PC-3 (cell line): ENCODE results near the gene WNT10A. TPM values are rescaled to one million over a fixed set of nuclear protein-coding genes. Genes with fewer than 3 reads are reported as not detected.

ENCODE experiments used
- ATAC-seq: fragments of 200-7000 bp; cut with Tn5 transposase; 2 replicates; pipeline ENCODE4 v1.9.1; 2020; ENCODE audit warnings: mild to moderate bottlenecking, moderate library complexity
- BruUV-seq: library from RNA; stranded (reverse); fragments of 400-500 nt; replicated peaks from 2 replicates; lab custom pipeline; 2021; lab: Mats Ljungman, UMichigan
- CTCF ChIA-PET: fragments of 300-600 bp; sonication (Branson Sonifier 250); formaldehyde crosslinking; loops from one replicate; lab custom pipeline; 2022; ENCODE audit warnings: antibody characterized with exemption; lab: Charles Lee
- POLR2A ChIA-PET: fragments of 300-600 bp; sonication (Branson Sonifier 250); formaldehyde crosslinking; loops from one replicate; lab custom pipeline; 2022; ENCODE audit warnings: antibody characterized with exemption; ENCODE audit not compliant: unreplicated experiment; lab: Charles Lee
- DNase-seq: peaks from one replicate; pipeline ENCODE4 v3.0.0-alpha.2; 2015
- H2AFZ ChIP-seq: fragments of 300-600 bp; sonication (generic); 2 replicates; pipeline ENCODE4 v1.6.0; 2016; ENCODE audit warnings: antibody characterized with exemption, low read length
- H3F3A ChIP-seq: fragments of 300-600 bp; sonication (generic); one replicate; pipeline ENCODE4 v1.6.0; 2017; ENCODE audit warnings: antibody characterized with exemption, low read length, control low read depth, mild to moderate bottlenecking; ENCODE audit not compliant: unreplicated experiment
- H3K27ac ChIP-seq: fragments of 300-600 bp; sonication (generic); 2 replicates; pipeline ENCODE4 v1.5.1; 2016; ENCODE audit warnings: mild to moderate bottlenecking, low read length
- H3K27me3 ChIP-seq: fragments of 300-600 bp; sonication (generic); 2 replicates; pipeline ENCODE4 v1.6.1; 2016; ENCODE audit warnings: low read length, mixed read lengths
- H3K36me3 ChIP-seq: fragments of 300-600 bp; sonication (generic); 2 replicates; pipeline ENCODE4 v1.6.1; 2016; ENCODE audit warnings: low read depth, mixed run types, low read length, mixed read lengths
- H3K4me1 ChIP-seq: fragments of 300-600 bp; sonication (generic); 2 replicates; pipeline ENCODE4 v1.5.1; 2016; ENCODE audit warnings: low read length; ENCODE audit not compliant: insufficient read depth
- H3K4me2 ChIP-seq: fragments of 300-600 bp; sonication (generic); 2 replicates; pipeline ENCODE4 v1.6.0; 2016; ENCODE audit warnings: low read length
- H3K4me3 ChIP-seq: fragments of 300-600 bp; sonication (generic); 2 replicates; pipeline ENCODE4 v1.5.1; 2016; ENCODE audit warnings: mild to moderate bottlenecking, low read length, mixed read lengths
- H3K79me2 ChIP-seq: fragments of 300-600 bp; sonication (generic); 2 replicates; pipeline ENCODE4 v1.6.1; 2017; ENCODE audit warnings: low read length, mixed read lengths
- H3K9ac ChIP-seq: fragments of 300-600 bp; sonication (generic); 2 replicates; pipeline ENCODE4 v1.6.0; 2016; ENCODE audit warnings: mild to moderate bottlenecking, low read length
- H3K9me2 ChIP-seq: fragments of 300-600 bp; sonication (generic); replicated peaks from 2 replicates; pipeline ENCODE4 v1.6.1; 2016; ENCODE audit warnings: mixed run types, low read length, mixed read lengths
- H3K9me3 ChIP-seq: fragments of 300-600 bp; sonication (generic); 2 replicates; pipeline ENCODE4 v1.6.1; 2016; ENCODE audit warnings: low read length, mixed read lengths
- H4K20me1 ChIP-seq: fragments of 300-600 bp; sonication (generic); 2 replicates; pipeline ENCODE4 v1.6.1; 2016; ENCODE audit warnings: low read length, mixed read lengths
- EZH2 ChIP-seq: fragments of 300-600 bp; sonication (generic); IDR thresholded peaks from one replicate; pipeline ENCODE4 v1.6.1; 2017; ENCODE audit warnings: antibody characterized with exemption, mild to moderate bottlenecking, low read length; ENCODE audit not compliant: unreplicated experiment
- EZH2phosphoT487 ChIP-seq: fragments of 300-600 bp; sonication (generic); IDR thresholded peaks from 2 replicates; pipeline ENCODE4 v1.6.1; 2018; ENCODE audit warnings: mild to moderate bottlenecking, antibody characterized with exemption, low read length, borderline replicate concordance
- intact Hi-C: fragments of 100-400 bp; cut with micrococcal nuclease; formaldehyde crosslinking; loops from 2 replicates; pipeline ENCODE4 v1.9.0; 2023
- total RNA-seq: library from RNA; depleted of rRNA; stranded (reverse); fragments of >200 nt; gene quantifications from 2 replicates; pipeline ENCODE4 v1.2.3, GENCODE V29; 2014
- TF ChIP-seq, protein P1 (sequence below): fragments of 300-600 bp; sonication (generic); conservative IDR thresholded peaks from 2 replicates; pipeline ENCODE4 v1.5.1; 2017; ENCODE audit warnings: antibody characterized with exemption, low read depth, mild to moderate bottlenecking, low read length

Gene WNT10A
- total RNA-seq, 1 experiment from 2014 or later, result 0.40 TPM

- Histone ChIP-seq H3K4me2 (peak overlapping the region; percentile 26; the same call in 1 of the 2 replicates), H3K36me3 (no peaks in the 10 kb centered on the region), H3K79me2 (no peaks in the 10 kb centered on the region), H3K27me3 (no peaks in the 10 kb centered on the region), H3F3A (no peaks in the 10 kb centered on the region), H3K4me1 (peaks cover 10% of the 10 kb centered on the region), H3K9me2 (no peaks in the 10 kb centered on the region), H4K20me1 (no peaks in the 10 kb centered on the region), H3K9ac (no peak overlapping the region), H3K9me3 (no peaks in the 10 kb centered on the region), H3K4me3 (no peak overlapping the region), H3K27ac (no peak overlapping the region), H2AFZ (no peak overlapping the region)
- ATAC-seq (0 out of 2 replicates have a peak, but pooled peaks have one; percentile 16), DNase-seq (peak; percentile 62)
- POLR2A ChIA-PET, result interaction anchor here (0.6 kb wide), 1 partner anchor 177 kb away, joined by 3 read pairs; no protein-coding TSS in a partner anchor
- TF ChIP-seq, protein P1, sequence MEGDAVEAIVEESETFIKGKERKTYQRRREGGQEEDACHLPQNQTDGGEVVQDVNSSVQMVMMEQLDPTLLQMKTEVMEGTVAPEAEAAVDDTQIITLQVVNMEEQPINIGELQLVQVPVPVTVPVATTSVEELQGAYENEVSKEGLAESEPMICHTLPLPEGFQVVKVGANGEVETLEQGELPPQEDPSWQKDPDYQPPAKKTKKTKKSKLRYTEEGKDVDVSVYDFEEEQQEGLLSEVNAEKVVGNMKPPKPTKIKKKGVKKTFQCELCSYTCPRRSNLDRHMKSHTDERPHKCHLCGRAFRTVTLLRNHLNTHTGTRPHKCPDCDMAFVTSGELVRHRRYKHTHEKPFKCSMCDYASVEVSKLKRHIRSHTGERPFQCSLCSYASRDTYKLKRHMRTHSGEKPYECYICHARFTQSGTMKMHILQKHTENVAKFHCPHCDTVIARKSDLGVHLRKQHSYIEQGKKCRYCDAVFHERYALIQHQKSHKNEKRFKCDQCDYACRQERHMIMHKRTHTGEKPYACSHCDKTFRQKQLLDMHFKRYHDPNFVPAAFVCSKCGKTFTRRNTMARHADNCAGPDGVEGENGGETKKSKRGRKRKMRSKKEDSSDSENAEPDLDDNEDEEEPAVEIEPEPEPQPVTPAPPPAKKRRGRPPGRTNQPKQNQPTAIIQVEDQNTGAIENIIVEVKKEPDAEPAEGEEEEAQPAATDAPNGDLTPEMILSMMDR, result no peak
- TF ChIP-seq EZH2phosphoT487 (no peak), EZH2 (no peak)
- intact Hi-C loops, result loop anchor here (10.0 kb wide), 1 partner anchor 65 kb away; the partner anchor contains the start of gene CYP27A1
- no TSS peak for BruUV-seq
- CTCF ChIA-PET, result interaction anchor here (0.6 to 0.7 kb wide), 2 partner anchors 59 to 119 kb away, joined by 3 read pairs; no protein-coding TSS in a partner anchor
Measured at GRCh38 chr2:218849721-218850120, 30.9 kb upstream of the WNT10A start.

GRCh38 chr2:218850796-218851195 lies 29.9 kb upstream of the WNT10A start:
- TF ChIP-seq, protein P1, result no peak
- no peak for TF ChIP-seq EZH2phosphoT487
- ATAC-seq (no peak), DNase-seq (no peak)
- H3K4me1 ChIP-seq, result peaks cover 10% of the 10 kb centered on the region
- no peaks in the 10 kb centered on the region for H4K20me1 ChIP-seq
- no peak overlapping the region for H2AFZ ChIP-seq
- POLR2A ChIA-PET, result no interaction called here
- CTCF ChIA-PET, result no interaction called here
- no peak overlapping the region for H3K4me3 ChIP-seq
- intact Hi-C loops, result no loop called here
- H3K36me3 ChIP-seq, result no peaks in the 10 kb centered on the region
- H3K9ac ChIP-seq, result no peak overlapping the region
- BruUV-seq, result no TSS peak
- no peaks in the 10 kb centered on the region for H3F3A ChIP-seq
- H3K27me3 ChIP-seq, result no peaks in the 10 kb centered on the region
- H3K27ac ChIP-seq, result no peak overlapping the region
- no peak overlapping the region for H3K4me2 ChIP-seq
- H3K9me3 ChIP-seq, result no peaks in the 10 kb centered on the region
- H3K79me2 ChIP-seq, result no peaks in the 10 kb centered on the region
- no peaks in the 10 kb centered on the region for H3K9me2 ChIP-seq

DNA sequence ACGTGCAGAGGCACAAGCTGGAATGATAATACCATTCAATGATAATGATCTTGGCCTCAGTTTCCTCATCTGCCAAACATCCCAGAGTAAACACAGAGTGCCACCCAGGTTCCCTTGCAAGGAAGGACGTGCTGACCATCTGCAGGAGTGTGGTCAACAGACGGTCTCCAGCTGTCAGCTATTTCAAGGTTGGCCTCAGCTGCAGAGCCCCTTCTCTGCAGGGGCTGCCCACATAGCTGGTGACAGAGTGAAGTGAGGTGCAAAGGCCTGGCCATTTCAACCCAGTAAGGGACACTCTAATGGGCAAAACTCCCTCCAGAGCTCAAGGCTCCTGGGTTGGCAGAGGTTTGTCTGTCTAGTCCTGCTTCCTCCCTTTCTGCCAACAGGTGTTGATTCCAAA lies 29.4 kb upstream of the WNT10A start:
- ChIA-PET CTCF (no interaction called here), POLR2A (no interaction called here)
- Histone ChIP-seq H3K4me1 (peaks cover 10% of the 10 kb centered on the region), H3F3A (no peaks in the 10 kb centered on the region), H3K27ac (no peak overlapping the region), H2AFZ (no peak overlapping the region), H3K79me2 (no peaks in the 10 kb centered on the region), H3K9me2 (no peaks in the 10 kb centered on the region), H4K20me1 (no peaks in the 10 kb centered on the region), H3K27me3 (no peaks in the 10 kb centered on the region), H3K4me3 (no peak overlapping the region), H3K9ac (no peak overlapping the region), H3K4me2 (no peak overlapping the region), H3K9me3 (no peaks in the 10 kb centered on the region), H3K36me3 (no peaks in the 10 kb centered on the region)
- ATAC-seq (no peak), DNase-seq (no peak)
- TF ChIP-seq EZH2 (no peak), EZH2phosphoT487 (no peak)
- TF ChIP-seq, protein P1, result no peak
- no TSS peak for BruUV-seq
- intact Hi-C loops, result no loop called here
